Neural cell (in vitro differentiated cells): ENCODE data around the gene SECISBP2L.

Source experiments
- EP300 ChIP-seq: fragments of 450-650 bp; conservative IDR thresholded peaks from 2 replicates; pipeline ENCODE4 v1.6.1; 2014; ENCODE audit warnings: antibody characterized with exemption, mild to moderate bottlenecking, moderate library complexity; ENCODE audit not compliant: poor library complexity, severe bottlenecking
- EZH2 ChIP-seq: fragments of 200-600, 300-800 bp; shearing (Covaris generic), sonication (generic); IDR thresholded peaks from 2 replicates; pipeline ENCODE4 v1.6.1; 2014; ENCODE audit warnings: antibody characterized with exemption, low read length, borderline replicate concordance, mild to moderate bottlenecking; ENCODE audit not compliant: insufficient read depth, poor library complexity, severe bottlenecking
- TAF1 ChIP-seq: IDR thresholded peaks from 2 replicates; pipeline ENCODE4 v1.6.1; 2012; ENCODE audit warnings: low read depth

DNA sequence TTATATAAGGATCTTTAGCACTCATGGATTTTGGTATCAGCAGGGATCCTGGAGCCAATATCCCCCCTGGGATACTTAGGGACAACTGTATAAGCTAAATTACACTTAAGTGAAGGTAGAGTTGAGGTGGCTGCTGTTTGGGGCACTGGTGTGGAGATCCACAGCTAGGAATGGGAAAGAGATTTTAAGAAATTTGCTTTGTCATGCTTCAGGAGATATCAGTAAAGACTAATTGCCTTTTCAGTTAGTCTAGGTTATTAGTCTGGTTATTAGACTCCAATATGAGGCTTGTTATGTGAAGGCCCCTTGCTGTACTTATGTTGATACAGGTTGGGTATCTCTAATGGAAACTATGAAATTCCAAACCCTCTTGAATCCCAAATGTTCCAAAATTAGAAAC lies 1.2 kb upstream of the SECISBP2L start:
- TF ChIP-seq EZH2: no peak
- no peak for TF ChIP-seq EP300
- TF ChIP-seq TAF1: no peak
